Measurements from ENCODE around the gene CHN1.

The CHN1 gene

DNA sequence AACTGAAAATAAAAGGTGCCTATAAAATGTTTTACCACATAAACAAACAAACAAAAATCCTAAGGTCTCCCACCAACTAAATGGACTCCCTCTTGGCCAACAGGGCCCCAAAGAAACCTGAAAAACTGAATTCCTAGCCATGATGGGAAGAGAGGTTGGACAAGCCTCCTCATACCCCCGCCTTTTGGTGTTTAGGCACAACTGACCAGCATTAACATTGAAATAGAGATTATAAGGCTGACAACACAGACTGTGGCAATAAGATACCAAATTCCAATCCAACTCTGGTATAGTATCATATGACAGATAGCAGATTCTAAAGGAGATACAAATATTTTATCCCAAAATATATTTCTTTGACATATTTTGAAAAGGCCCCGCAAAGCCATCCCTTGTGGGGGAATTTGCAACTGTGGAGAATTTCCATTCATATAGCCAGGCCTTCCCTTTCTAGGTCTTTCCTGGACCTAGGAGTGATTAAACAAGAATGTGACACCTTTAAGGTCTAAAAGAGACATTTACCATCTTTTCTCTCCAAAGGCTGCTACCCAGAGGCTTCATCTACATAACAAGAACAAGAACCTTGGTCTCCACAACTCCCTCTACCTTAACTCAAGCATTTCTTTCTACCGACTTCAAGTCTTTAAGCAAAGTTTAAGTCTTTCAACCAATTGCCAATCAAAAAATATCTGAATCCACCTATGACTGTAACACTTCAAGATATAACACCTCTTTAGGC lies 80.0 kb downstream of the CHN1 start:
- ATAC-seq (ENCODE audit: low read depth), result no peak
- Histone ChIP-seq H3K4me3 (ENCODE audit: severe bottlenecking) (no peak overlapping the region), H3K27ac (ENCODE audit: poor library complexity, severe bottlenecking) (no peak overlapping the region)

DNA sequence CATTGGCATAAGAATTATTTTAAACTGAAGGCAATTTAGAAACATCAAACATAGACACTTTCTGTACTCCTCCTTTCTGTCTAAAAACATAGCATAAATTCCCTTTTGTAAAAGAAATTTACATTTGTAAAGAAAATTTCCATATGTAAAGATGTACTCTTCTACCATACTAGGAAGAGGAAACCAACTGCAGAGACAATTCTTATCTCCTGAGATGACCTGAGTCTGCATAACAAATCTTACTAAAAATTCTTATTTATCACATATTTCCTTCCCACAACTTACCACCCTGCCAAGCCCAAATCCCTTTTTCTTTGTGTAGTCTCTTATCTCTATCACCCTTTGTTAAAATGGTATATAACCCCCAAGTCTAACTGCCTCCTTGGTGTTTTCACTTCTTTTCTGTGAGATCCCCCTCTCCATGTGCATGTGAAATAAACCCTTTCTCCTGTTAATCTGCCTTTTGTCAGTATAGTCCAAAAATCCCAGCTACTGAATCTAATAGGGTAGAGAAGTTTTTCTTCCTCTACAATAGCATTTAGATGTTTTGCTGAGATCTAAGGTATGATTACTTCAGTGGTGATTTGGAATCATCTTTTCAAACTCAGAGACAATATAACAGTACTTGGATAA lies 81.0 kb downstream of the CHN1 start:
- H3K4me3 ChIP-seq (ENCODE audit: severe bottlenecking), result no peak overlapping the region
- ATAC-seq (ENCODE audit: low read depth) (no peak), DNase-seq (ENCODE audit: low spot score) (no peak)
- no peaks in the 10 kb centered on the region for H3K36me3 ChIP-seq (ENCODE audit: low read depth)
- H3K9me3 ChIP-seq (ENCODE audit: severe bottlenecking), result no peaks in the 10 kb centered on the region
- no peaks in the 10 kb centered on the region for H3K27me3 ChIP-seq (ENCODE audit: insufficient read depth, poor library complexity, severe bottlenecking)
- TF ChIP-seq, protein P1, sequence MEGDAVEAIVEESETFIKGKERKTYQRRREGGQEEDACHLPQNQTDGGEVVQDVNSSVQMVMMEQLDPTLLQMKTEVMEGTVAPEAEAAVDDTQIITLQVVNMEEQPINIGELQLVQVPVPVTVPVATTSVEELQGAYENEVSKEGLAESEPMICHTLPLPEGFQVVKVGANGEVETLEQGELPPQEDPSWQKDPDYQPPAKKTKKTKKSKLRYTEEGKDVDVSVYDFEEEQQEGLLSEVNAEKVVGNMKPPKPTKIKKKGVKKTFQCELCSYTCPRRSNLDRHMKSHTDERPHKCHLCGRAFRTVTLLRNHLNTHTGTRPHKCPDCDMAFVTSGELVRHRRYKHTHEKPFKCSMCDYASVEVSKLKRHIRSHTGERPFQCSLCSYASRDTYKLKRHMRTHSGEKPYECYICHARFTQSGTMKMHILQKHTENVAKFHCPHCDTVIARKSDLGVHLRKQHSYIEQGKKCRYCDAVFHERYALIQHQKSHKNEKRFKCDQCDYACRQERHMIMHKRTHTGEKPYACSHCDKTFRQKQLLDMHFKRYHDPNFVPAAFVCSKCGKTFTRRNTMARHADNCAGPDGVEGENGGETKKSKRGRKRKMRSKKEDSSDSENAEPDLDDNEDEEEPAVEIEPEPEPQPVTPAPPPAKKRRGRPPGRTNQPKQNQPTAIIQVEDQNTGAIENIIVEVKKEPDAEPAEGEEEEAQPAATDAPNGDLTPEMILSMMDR (IDR thresholded peaks at IDR 0.05; ENCODE audit: poor library complexity, severe bottlenecking), result no peak
- no peak overlapping the region for H3K27ac ChIP-seq (ENCODE audit: poor library complexity, severe bottlenecking)
- H3K4me1 ChIP-seq (ENCODE audit: insufficient read depth, poor library complexity, severe bottlenecking), result no peaks in the 10 kb centered on the region

More for the DNA sequence above, 80.0 kb downstream of the CHN1 start:
- TF ChIP-seq, protein P1 (IDR thresholded peaks at IDR 0.05; ENCODE audit: poor library complexity, severe bottlenecking), result no peak
- Histone ChIP-seq H3K36me3 (ENCODE audit: low read depth) (no peaks in the 10 kb centered on the region), H3K9me3 (ENCODE audit: severe bottlenecking) (no peaks in the 10 kb centered on the region), H3K4me1 (ENCODE audit: insufficient read depth, poor library complexity, severe bottlenecking) (no peaks in the 10 kb centered on the region), H3K27me3 (ENCODE audit: insufficient read depth, poor library complexity, severe bottlenecking) (no peaks in the 10 kb centered on the region)
- no peak for DNase-seq (ENCODE audit: low spot score)

DNA sequence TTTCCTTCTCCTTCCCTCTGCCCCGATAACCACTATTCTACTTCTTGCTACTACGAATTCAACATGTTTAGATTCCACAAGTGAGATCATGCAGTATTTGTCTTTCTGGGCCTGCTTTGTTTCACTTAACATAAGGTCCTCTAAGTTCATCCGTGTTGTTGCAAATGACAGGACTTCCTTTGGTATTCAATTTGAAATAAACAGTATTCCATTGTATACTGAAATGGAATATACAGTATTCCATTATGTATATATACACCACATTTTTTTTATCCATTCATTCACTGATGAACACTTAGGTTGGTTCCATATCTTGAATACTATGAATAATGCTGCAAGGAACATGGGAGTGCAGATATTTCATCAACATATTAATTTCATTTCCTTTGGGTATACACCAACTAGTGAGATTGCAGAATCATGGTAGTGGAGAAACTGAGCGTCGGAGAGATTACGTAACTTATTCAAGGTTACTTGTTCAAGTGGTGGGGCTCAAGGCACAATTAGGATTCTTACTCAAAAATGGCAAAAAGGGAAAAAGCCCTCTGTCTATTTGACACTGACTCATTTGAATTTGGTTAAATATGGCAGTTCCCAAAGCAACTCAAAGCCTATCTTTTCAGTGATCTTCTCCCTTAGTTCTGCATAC lies 85.1 kb downstream of the CHN1 start:
- H3K27me3 ChIP-seq (ENCODE audit: insufficient read depth, poor library complexity, severe bottlenecking), result no peaks in the 10 kb centered on the region
- no peaks in the 10 kb centered on the region for H3K36me3 ChIP-seq (ENCODE audit: low read depth)
- H3K9me3 ChIP-seq (ENCODE audit: severe bottlenecking), result no peaks in the 10 kb centered on the region
- no peak overlapping the region for H3K27ac ChIP-seq (ENCODE audit: poor library complexity, severe bottlenecking)
- ATAC-seq (ENCODE audit: low read depth) (no peak), DNase-seq (ENCODE audit: low spot score) (no peak)
- no peaks in the 10 kb centered on the region for H3K4me1 ChIP-seq (ENCODE audit: insufficient read depth, poor library complexity, severe bottlenecking)
- TF ChIP-seq, protein P1 (IDR thresholded peaks at IDR 0.05; ENCODE audit: poor library complexity, severe bottlenecking), result no peak
- H3K4me3 ChIP-seq (ENCODE audit: severe bottlenecking), result no peak overlapping the region

DNA sequence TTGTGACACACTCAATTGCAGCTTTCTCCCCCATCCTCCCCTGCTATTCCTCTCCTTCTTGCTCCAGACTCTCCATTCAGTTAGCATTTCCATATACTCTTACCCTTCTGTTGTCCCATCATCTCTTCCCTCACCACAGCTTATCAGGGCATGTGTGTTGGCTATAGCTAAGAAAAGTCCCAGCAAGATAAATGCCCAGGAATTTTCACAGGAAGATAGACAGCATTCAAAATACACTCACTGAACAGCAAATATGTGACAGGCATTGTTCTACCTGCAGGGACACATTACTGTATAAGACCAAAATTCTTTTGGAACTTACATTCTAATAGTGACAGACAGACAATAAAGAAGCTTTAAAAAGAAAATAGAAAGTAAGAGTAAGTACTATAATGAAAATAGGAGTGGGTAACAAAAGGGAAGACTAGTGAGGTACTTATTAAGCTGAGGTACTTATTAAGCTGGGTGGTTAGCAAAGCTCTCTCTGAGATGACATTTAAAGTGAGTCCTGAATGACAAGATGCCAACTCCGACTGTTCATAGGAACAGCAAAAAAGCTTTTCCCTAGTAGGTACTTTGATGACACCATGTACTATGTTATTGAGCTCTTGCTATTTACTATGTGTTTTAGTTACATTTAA lies 86.2 kb downstream of the CHN1 start:
- H3K4me3 ChIP-seq (ENCODE audit: severe bottlenecking), result no peak overlapping the region
- DNase-seq (ENCODE audit: low spot score) (no peak), ATAC-seq (ENCODE audit: low read depth) (no peak)
- no peaks in the 10 kb centered on the region for H3K27me3 ChIP-seq (ENCODE audit: insufficient read depth, poor library complexity, severe bottlenecking)
- no peaks in the 10 kb centered on the region for H3K9me3 ChIP-seq (ENCODE audit: severe bottlenecking)
- no peaks in the 10 kb centered on the region for H3K4me1 ChIP-seq (ENCODE audit: insufficient read depth, poor library complexity, severe bottlenecking)
- no peaks in the 10 kb centered on the region for H3K36me3 ChIP-seq (ENCODE audit: low read depth)
- TF ChIP-seq, protein P1 (IDR thresholded peaks at IDR 0.05; ENCODE audit: poor library complexity, severe bottlenecking), result no peak
- H3K27ac ChIP-seq (ENCODE audit: poor library complexity, severe bottlenecking), result no peak overlapping the region

All from RWPE2 (cell line).